Measurements from ENCODE around the gene SUSD1. TPM values are rescaled to one million over a fixed set of nuclear protein-coding genes. Genes with fewer than 3 reads are reported as not detected.
A peak's percentile ranks its signal among the peaks of the same experiment; 100 is the strongest.

Gene SUSD1
- polyA plus RNA-seq, 1 of the 3 experiments (the other 2 are of a cell fraction) = 8.2 TPM

- no peak for TF ChIP-seq RCOR1 (IDR thresholded peaks at IDR 0.05; ENCODE audit: low read length)
- peak; percentile 57; the same call in 1 of the 2 replicates for TF ChIP-seq MEF2A (IDR thresholded peaks at IDR 0.05; ENCODE audit: borderline replicate concordance, low read depth)
- no peak for TF ChIP-seq SIN3A (IDR thresholded peaks at IDR 0.05; ENCODE audit: borderline replicate concordance, low read depth, low read length)
- no peak for TF ChIP-seq CHD2 (IDR thresholded peaks at IDR 0.05; ENCODE audit: low read length, partially characterized antibody)
- TF ChIP-seq CTCF (IDR thresholded peaks at IDR 0.05) = no peak
- no peak for TF ChIP-seq GABPA (IDR thresholded peaks at IDR 0.05; ENCODE audit: low read depth)
- no peak for TF ChIP-seq FOXJ3 (CRISPR knock-in tag; IDR thresholded peaks at IDR 0.05)
- no peak for TF ChIP-seq USF2 (IDR thresholded peaks at IDR 0.05; ENCODE audit: borderline replicate concordance, low read depth, low read length)
- TF ChIP-seq SMC3 (IDR thresholded peaks at IDR 0.05; ENCODE audit: low read depth, low read length) = no peak
These were observed 109.1 kb downstream of the SUSD1 start (continued) for GRCh38 chr9:112065806-112066606.

GRCh38 chr9:112064871-112065270, 110.2 kb downstream of the SUSD1 start:
- 88% methylated on average over 5 of the region's 5 CpGs for WGBS (ENCODE audit: low lambda C conversion rate)
- H3K4me2 ChIP-seq = 0 out of 2 replicates have a peak overlapping the region, but pooled peaks have one; percentile 39
- no peaks in the 10 kb centered on the region for H3K27me3 ChIP-seq (ENCODE audit: insufficient read depth)
- no peaks in the 10 kb centered on the region for H3K36me3 ChIP-seq (replicated peaks in 1 of 2; ENCODE audit: control insufficient read depth in 1 of 2, insufficient read depth in 2 of 2, low read length in 1 of 2)
- no peaks in the 10 kb centered on the region for H4K20me1 ChIP-seq (ENCODE audit: insufficient read depth)
- TF ChIP-seq NRF1 (IDR thresholded peaks at IDR 0.05; ENCODE audit: low read depth, low read length) (no peak), GATA2 (CRISPR knock-in tag; IDR thresholded peaks at IDR 0.05) (no peak), MXI1 (IDR thresholded peaks at IDR 0.05; ENCODE audit: low read depth, low read length) (no peak), RCOR1 (IDR thresholded peaks at IDR 0.05; ENCODE audit: low read length) (no peak)
- peaks cover 12 to 35% of the 10 kb centered on the region in 2 experiments for H3K4me1 ChIP-seq (ENCODE audit: control insufficient read depth in 1 of 2, insufficient read depth in 2 of 2, low read depth in 1 of 2, low read length in 1 of 2)
- peaks cover 32% of the 10 kb centered on the region for H3F3A ChIP-seq (replicated peaks; ENCODE audit: insufficient read depth)
- no peak overlapping the region for H2AFZ ChIP-seq (ENCODE audit: low read depth)
- no peak overlapping the region for H3K9ac ChIP-seq
- H3K9me3 ChIP-seq = no peaks in the 10 kb centered on the region
- H3K79me2 ChIP-seq (ENCODE audit: insufficient read depth) = no peaks in the 10 kb centered on the region
- H3K9me2 ChIP-seq = no peaks in the 10 kb centered on the region
- H3K4me3 ChIP-seq (ENCODE audit: low read depth in 2 of 2, low read length in 1 of 2) = no peak overlapping the region
- H3K27ac ChIP-seq (ENCODE audit: low read depth in 2 of 2, low read length in 1 of 2) = no peak overlapping the region
- CTCF ChIA-PET = interaction anchor here (1.4 to 1.9 kb wide), 3 partner anchors 10 to 755 kb away, joined by 3 to 8 read pairs (median 4); no protein-coding TSS in a partner anchor
- POLR2A ChIA-PET = no interaction called here
- no peak for DNase-seq

Measured in SK-N-SH (cell line).